Measurements from ENCODE around the gene DISP3.

The DISP3 gene

DNA sequence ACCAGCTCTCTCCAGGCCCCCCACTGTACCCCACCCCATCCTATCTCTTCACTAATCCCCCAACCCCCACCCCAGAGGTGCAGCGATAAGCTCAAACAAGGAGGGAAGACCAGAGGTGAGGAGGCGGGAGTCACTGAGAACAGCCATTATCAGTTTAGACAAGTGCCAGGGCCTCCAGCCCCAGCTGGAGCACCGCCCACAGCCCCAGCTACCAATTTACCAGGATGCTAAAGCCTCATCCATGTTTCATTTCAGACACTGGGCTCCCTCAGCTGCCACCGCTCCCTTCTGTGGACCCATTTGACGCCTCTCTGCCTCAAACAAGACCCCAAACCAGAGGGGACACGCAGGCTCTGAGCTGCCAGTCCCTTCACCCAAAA is 80.6 kb downstream of the DISP3 start:
- peaks cover 0 to 70% (median 0%) of the 10 kb centered on the region in 3 experiments for H3K27me3 ChIP-seq (ENCODE audit: control insufficient read depth in 3 of 3, insufficient read depth in 3 of 3, low read depth in 1 of 3, low read length in 3 of 3)
- no peak overlapping the region for H4K91ac ChIP-seq (ENCODE audit: low read depth, low read length, poor library complexity)
- no peak overlapping the region for H3K14ac ChIP-seq (ENCODE audit: low read length)
- H3K4me3 ChIP-seq (ENCODE audit: low read length in 2 of 2) = no peak overlapping the region
- no CpG with 5 or more reads among the region's 6 CpGs for WGBS, 2 donors (ENCODE audit: extremely low coverage in 2 of 2, insufficient read length in 2 of 2, insufficient replicate concordance in 1 of 2)
- no peak overlapping the region for H3K18ac ChIP-seq (ENCODE audit: low read length)
- no peaks in the 10 kb centered on the region for H3K79me1 ChIP-seq (ENCODE audit: low read depth, low read length)
- DNase-seq (ENCODE audit: low spot score) = no peak
- H2BK120ac ChIP-seq (ENCODE audit: low read depth, low read length) = no peak overlapping the region
- H2BK5ac ChIP-seq (ENCODE audit: low read length) = no peak overlapping the region
- no peaks in the 10 kb centered on the region for H3K9me3 ChIP-seq (replicated peaks in 1 of 2; ENCODE audit: control insufficient read depth in 2 of 2, insufficient read depth in 1 of 2, low read depth in 1 of 2, low read length in 2 of 2)
- H3K36me3 ChIP-seq (replicated peaks in 1 of 2; ENCODE audit: control insufficient read depth in 2 of 2, insufficient read depth in 2 of 2, low read length in 2 of 2) = no peaks in the 10 kb centered on the region
- H3K9ac ChIP-seq (ENCODE audit: low read depth, low read length, poor library complexity) = no peak overlapping the region
- no peak overlapping the region for H2BK12ac ChIP-seq (ENCODE audit: low read length)
- H3K4ac ChIP-seq (ENCODE audit: low read length) = no peak overlapping the region
- H2BK15ac ChIP-seq (ENCODE audit: low read length) = no peak overlapping the region
- no peak overlapping the region for H3K4me2 ChIP-seq (ENCODE audit: insufficient read depth, low read length, poor library complexity, severe bottlenecking)
- no peak overlapping the region for H4K8ac ChIP-seq (ENCODE audit: low read depth, low read length)
- no peak overlapping the region for H3K27ac ChIP-seq (replicated peaks; ENCODE audit: low read length)
- peaks cover 17 to 21% of the 10 kb centered on the region in 2 donors for H3K4me1 ChIP-seq (ENCODE audit: control insufficient read depth in 2 of 2, insufficient read depth in 1 of 2, low read depth in 1 of 2, low read length in 2 of 2)
- no peak overlapping the region for H3K23ac ChIP-seq (ENCODE audit: low read depth, low read length, poor library complexity)
- H2AFZ ChIP-seq (ENCODE audit: low read length) = no peak overlapping the region
- H2AK5ac ChIP-seq (ENCODE audit: low read depth, low read length) = no peak overlapping the region

DNA sequence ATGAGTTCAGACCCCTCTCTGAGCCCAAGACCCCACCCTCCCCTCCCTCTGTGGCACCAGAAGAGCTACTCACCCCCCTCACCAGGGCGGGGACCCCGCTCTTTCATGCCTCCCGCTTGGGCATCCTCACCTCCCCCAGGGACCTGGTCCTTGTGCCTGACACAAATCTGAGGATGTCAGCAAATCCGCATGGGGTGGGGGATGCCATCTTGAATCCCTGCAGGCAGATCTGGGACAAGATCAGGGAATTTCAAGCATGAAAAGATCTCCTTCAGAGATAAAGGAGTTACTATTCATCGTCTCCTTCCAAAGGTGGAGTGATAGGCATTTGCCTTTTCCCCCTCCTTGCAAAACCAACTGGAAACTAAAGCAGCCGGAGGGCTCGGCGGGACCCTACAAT is 81.1 kb downstream of the DISP3 start:
- no peaks in the 10 kb centered on the region for H3K9me3 ChIP-seq (replicated peaks in 1 of 2; ENCODE audit: control insufficient read depth in 2 of 2, insufficient read depth in 1 of 2, low read depth in 1 of 2, low read length in 2 of 2)
- H3K79me1 ChIP-seq (ENCODE audit: low read depth, low read length) = no peaks in the 10 kb centered on the region
- no peak overlapping the region for H3K14ac ChIP-seq (ENCODE audit: low read length)
- H2BK120ac ChIP-seq (ENCODE audit: low read depth, low read length) = no peak overlapping the region
- H3K4ac ChIP-seq (ENCODE audit: low read length) = no peak overlapping the region
- no peak overlapping the region for H3K4me2 ChIP-seq (ENCODE audit: insufficient read depth, low read length, poor library complexity, severe bottlenecking)
- H3K23ac ChIP-seq (ENCODE audit: low read depth, low read length, poor library complexity) = no peak overlapping the region
- H3K27ac ChIP-seq (replicated peaks; ENCODE audit: low read length) = no peak overlapping the region
- no peak overlapping the region for H2AK5ac ChIP-seq (ENCODE audit: low read depth, low read length)
- H2BK15ac ChIP-seq (ENCODE audit: low read length) = no peak overlapping the region
- H3K4me1 ChIP-seq (ENCODE audit: control insufficient read depth in 2 of 2, insufficient read depth in 1 of 2, low read depth in 1 of 2, low read length in 2 of 2) = peaks cover 19 to 21% of the 10 kb centered on the region in 2 donors
- no peak overlapping the region for H2BK12ac ChIP-seq (ENCODE audit: low read length)
- no peak for DNase-seq (ENCODE audit: low spot score)
- peak overlapping the region; percentile 38 for H3K18ac ChIP-seq (ENCODE audit: low read length)
- peaks cover 0 to 71% (median 0%) of the 10 kb centered on the region in 3 experiments for H3K27me3 ChIP-seq (ENCODE audit: control insufficient read depth in 3 of 3, insufficient read depth in 3 of 3, low read depth in 1 of 3, low read length in 3 of 3)
- no peak overlapping the region for H4K91ac ChIP-seq (ENCODE audit: low read depth, low read length, poor library complexity)
- H3K4me3 ChIP-seq (ENCODE audit: low read length in 2 of 2) = no peak overlapping the region
- no CpG with 5 or more reads among the region's 8 CpGs for WGBS, 2 donors (ENCODE audit: extremely low coverage in 2 of 2, insufficient read length in 2 of 2, insufficient replicate concordance in 1 of 2)
- H3K36me3 ChIP-seq (replicated peaks in 1 of 2; ENCODE audit: control insufficient read depth in 2 of 2, insufficient read depth in 2 of 2, low read length in 2 of 2) = no peaks in the 10 kb centered on the region
- no peak overlapping the region for H3K9ac ChIP-seq (ENCODE audit: low read depth, low read length, poor library complexity)
- no peak overlapping the region for H4K8ac ChIP-seq (ENCODE audit: low read depth, low read length)
- no peak overlapping the region for H2AFZ ChIP-seq (ENCODE audit: low read length)
- H2BK5ac ChIP-seq (ENCODE audit: low read length) = no peak overlapping the region

DNA sequence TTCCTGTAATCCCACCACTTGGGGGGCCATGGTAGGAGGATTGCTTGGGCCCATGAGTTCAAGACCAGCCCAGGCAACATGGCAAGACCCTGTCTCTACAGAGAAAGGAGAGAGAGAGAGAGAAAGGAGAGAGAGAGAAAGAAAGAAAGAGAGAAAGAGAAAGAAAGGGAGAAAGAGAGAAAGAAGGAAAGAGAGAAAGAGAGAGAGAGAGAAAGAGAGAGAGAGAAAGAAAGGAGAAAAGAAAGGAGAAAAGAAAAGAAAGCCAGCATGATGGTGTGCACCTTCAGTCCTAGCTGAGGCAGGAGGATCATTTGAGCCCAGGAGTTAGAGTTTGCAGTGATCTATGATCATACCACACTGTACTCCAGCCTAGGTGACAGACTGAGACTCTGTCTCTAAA is 82.8 kb downstream of the DISP3 start:
- H2BK12ac ChIP-seq (ENCODE audit: low read length) = no peak overlapping the region
- H3K79me1 ChIP-seq (ENCODE audit: low read depth, low read length) = no peaks in the 10 kb centered on the region
- H3K4me2 ChIP-seq (ENCODE audit: insufficient read depth, low read length, poor library complexity, severe bottlenecking) = no peak overlapping the region
- H3K23ac ChIP-seq (ENCODE audit: low read depth, low read length, poor library complexity) = no peak overlapping the region
- no peak overlapping the region for H3K14ac ChIP-seq (ENCODE audit: low read length)
- no peak overlapping the region for H3K4me3 ChIP-seq (ENCODE audit: low read length in 2 of 2)
- no peak overlapping the region for H2AFZ ChIP-seq (ENCODE audit: low read length)
- H2BK120ac ChIP-seq (ENCODE audit: low read depth, low read length) = no peak overlapping the region
- no peaks in the 10 kb centered on the region for H3K9me3 ChIP-seq (replicated peaks in 1 of 2; ENCODE audit: control insufficient read depth in 2 of 2, insufficient read depth in 1 of 2, low read depth in 1 of 2, low read length in 2 of 2)
- H2BK15ac ChIP-seq (ENCODE audit: low read length) = no peak overlapping the region
- no peak overlapping the region for H3K4ac ChIP-seq (ENCODE audit: low read length)
- DNase-seq (ENCODE audit: low spot score) = no peak
- H3K27me3 ChIP-seq (ENCODE audit: control insufficient read depth in 3 of 3, insufficient read depth in 3 of 3, low read depth in 1 of 3, low read length in 3 of 3) = peaks cover 0 to 57% (median 0%) of the 10 kb centered on the region in 3 experiments
- H3K4me1 ChIP-seq (ENCODE audit: control insufficient read depth in 2 of 2, insufficient read depth in 1 of 2, low read depth in 1 of 2, low read length in 2 of 2) = peaks cover 19 to 21% of the 10 kb centered on the region in 2 donors
- H3K18ac ChIP-seq (ENCODE audit: low read length) = no peak overlapping the region
- H2AK5ac ChIP-seq (ENCODE audit: low read depth, low read length) = no peak overlapping the region
- no peak overlapping the region for H3K27ac ChIP-seq (replicated peaks; ENCODE audit: low read length)
- H3K9ac ChIP-seq (ENCODE audit: low read depth, low read length, poor library complexity) = no peak overlapping the region
- H2BK5ac ChIP-seq (ENCODE audit: low read length) = no peak overlapping the region
- no peak overlapping the region for H4K8ac ChIP-seq (ENCODE audit: low read depth, low read length)
- H3K36me3 ChIP-seq (replicated peaks in 1 of 2; ENCODE audit: control insufficient read depth in 2 of 2, insufficient read depth in 2 of 2, low read length in 2 of 2) = no peaks in the 10 kb centered on the region
- no peak overlapping the region for H4K91ac ChIP-seq (ENCODE audit: low read depth, low read length, poor library complexity)

DNA sequence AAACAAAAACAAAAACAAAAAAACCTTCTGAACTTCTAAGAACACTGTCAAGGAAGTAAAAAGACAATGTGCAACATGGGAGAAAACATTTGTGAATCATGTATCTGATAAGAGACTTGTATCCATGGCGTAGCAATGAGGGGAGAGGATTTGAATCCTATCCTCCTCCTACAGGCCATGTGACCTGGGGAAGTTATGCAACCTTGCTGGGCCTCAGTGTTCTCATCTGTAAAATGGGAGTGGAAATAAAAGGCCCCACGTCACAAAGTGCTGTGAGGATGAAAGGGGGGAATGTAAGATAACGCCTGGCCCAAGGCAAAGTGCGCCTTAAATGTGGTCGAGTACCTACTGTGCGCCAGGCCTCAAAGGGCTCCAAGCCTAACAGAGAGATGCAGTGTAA is 83.7 kb downstream of the DISP3 start:
- Histone ChIP-seq H3K23ac (ENCODE audit: low read depth, low read length, poor library complexity) (no peak overlapping the region), H3K4me2 (ENCODE audit: insufficient read depth, low read length, poor library complexity, severe bottlenecking) (no peak overlapping the region), H3K14ac (ENCODE audit: low read length) (no peak overlapping the region), H3K79me1 (ENCODE audit: low read depth, low read length) (no peaks in the 10 kb centered on the region), H3K36me3 (replicated peaks in 1 of 2; ENCODE audit: control insufficient read depth in 2 of 2, insufficient read depth in 2 of 2, low read length in 2 of 2) (no peaks in the 10 kb centered on the region), H2BK120ac (ENCODE audit: low read depth, low read length) (peak overlapping the region; percentile 14), H2BK5ac (ENCODE audit: low read length) (no peak overlapping the region), H2BK15ac (ENCODE audit: low read length) (no peak overlapping the region), H3K4me3 (ENCODE audit: low read length in 2 of 2) (no peak overlapping the region), H3K9me3 (replicated peaks in 1 of 2; ENCODE audit: control insufficient read depth in 2 of 2, insufficient read depth in 1 of 2, low read depth in 1 of 2, low read length in 2 of 2) (no peaks in the 10 kb centered on the region), H3K27ac (replicated peaks; ENCODE audit: low read length) (no peak overlapping the region), H3K4me1 (ENCODE audit: control insufficient read depth in 2 of 2, insufficient read depth in 1 of 2, low read depth in 1 of 2, low read length in 2 of 2) (peaks cover 19 to 21% of the 10 kb centered on the region in 2 donors), H3K9ac (ENCODE audit: low read depth, low read length, poor library complexity) (no peak overlapping the region), H4K8ac (ENCODE audit: low read depth, low read length) (no peak overlapping the region), H2AK5ac (ENCODE audit: low read depth, low read length) (no peak overlapping the region), H2BK12ac (ENCODE audit: low read length) (no peak overlapping the region), H4K91ac (ENCODE audit: low read depth, low read length, poor library complexity) (no peak overlapping the region), H3K18ac (ENCODE audit: low read length) (peak overlapping the region; percentile 5), H3K27me3 (ENCODE audit: control insufficient read depth in 3 of 3, insufficient read depth in 3 of 3, low read depth in 1 of 3, low read length in 3 of 3) (peaks cover 0 to 53% (median 0%) of the 10 kb centered on the region in 3 experiments), H3K4ac (ENCODE audit: low read length) (no peak overlapping the region), H2AFZ (ENCODE audit: low read length) (no peak overlapping the region)
- WGBS, 2 donors (ENCODE audit: extremely low coverage in 2 of 2, insufficient read length in 2 of 2, insufficient replicate concordance in 1 of 2) = no CpG with 5 or more reads among the region's 6 CpGs
- no peak for DNase-seq (ENCODE audit: low spot score)
